ENCODE data around the gene MAP3K14.

The MAP3K14 gene

GRCh38 chr17:45338023-45338781, 21.4 kb upstream of the MAP3K14 start:
- TF ChIP-seq TEAD4 (IDR thresholded peaks at IDR 0.05): no peak

- TF ChIP-seq YY1 (IDR thresholded peaks at IDR 0.05; ENCODE audit: low read depth) (no peak), TEAD4 (IDR thresholded peaks at IDR 0.05) (no peak)
These were observed 19.8 kb upstream of the MAP3K14 start for GRCh38 chr17:45336390-45337182.

GRCh38 chr17:45335721-45336120, 18.9 kb upstream of the MAP3K14 start:
- TF ChIP-seq USF1 (IDR thresholded peaks at IDR 0.05) (no peak), REST (IDR thresholded peaks at IDR 0.05; ENCODE audit: low read depth) (no peak), MAX (IDR thresholded peaks at IDR 0.05) (no peak), YY1 (IDR thresholded peaks at IDR 0.05; ENCODE audit: low read depth) (no peak), CEBPB (IDR thresholded peaks at IDR 0.05) (no peak), ZBTB7A (IDR thresholded peaks at IDR 0.05; ENCODE audit: low read depth) (no peak), FOXM1 (IDR thresholded peaks at IDR 0.05; ENCODE audit: borderline replicate concordance, low read depth) (no peak), EP300 (IDR thresholded peaks at IDR 0.05; ENCODE audit: borderline replicate concordance) (no peak), TEAD4 (IDR thresholded peaks at IDR 0.05) (no peak), EGR1 (IDR thresholded peaks at IDR 0.05) (no peak), NFIC (IDR thresholded peaks at IDR 0.05) (no peak), RAD21 (IDR thresholded peaks at IDR 0.05; ENCODE audit: low read depth) (no peak), CREB1 (IDR thresholded peaks at IDR 0.05; ENCODE audit: low read depth) (no peak), TAF1 (IDR thresholded peaks at IDR 0.05; ENCODE audit: low read depth) (no peak)

GRCh38 chr17:45334701-45335677, 18.2 kb upstream of the MAP3K14 start:
- no peak for TF ChIP-seq EP300 (IDR thresholded peaks at IDR 0.05; ENCODE audit: borderline replicate concordance)
- TF ChIP-seq REST (IDR thresholded peaks at IDR 0.05; ENCODE audit: low read depth): no peak
- no peak for TF ChIP-seq MAX (IDR thresholded peaks at IDR 0.05)
- no peak for TF ChIP-seq ZBTB7A (IDR thresholded peaks at IDR 0.05; ENCODE audit: low read depth)
- TF ChIP-seq NFIC (IDR thresholded peaks at IDR 0.05): no peak
- no peak for TF ChIP-seq CREB1 (IDR thresholded peaks at IDR 0.05; ENCODE audit: low read depth)
- TF ChIP-seq CEBPB (IDR thresholded peaks at IDR 0.05): no peak
- TF ChIP-seq YY1 (IDR thresholded peaks at IDR 0.05; ENCODE audit: low read depth): no peak

- TF ChIP-seq YY1 (IDR thresholded peaks at IDR 0.05; ENCODE audit: low read depth) (no peak; the same call in 1 of the 2 replicates), EGR1 (IDR thresholded peaks at IDR 0.05) (0 out of 2 replicates have a peak, but pooled peaks have one; percentile 28), REST (IDR thresholded peaks at IDR 0.05; ENCODE audit: low read depth) (no peak), NFIC (IDR thresholded peaks at IDR 0.05) (peak; percentile 66), USF1 (IDR thresholded peaks at IDR 0.05) (peak; percentile 29; the same call in 1 of the 2 replicates), RAD21 (IDR thresholded peaks at IDR 0.05; ENCODE audit: low read depth) (no peak), MAX (IDR thresholded peaks at IDR 0.05) (no peak), FOXM1 (IDR thresholded peaks at IDR 0.05; ENCODE audit: borderline replicate concordance, low read depth) (no peak; the same call in 1 of the 2 replicates), TAF1 (IDR thresholded peaks at IDR 0.05; ENCODE audit: low read depth) (no peak), CREB1 (IDR thresholded peaks at IDR 0.05; ENCODE audit: low read depth) (no peak), ZBTB7A (IDR thresholded peaks at IDR 0.05; ENCODE audit: low read depth) (no peak), TEAD4 (IDR thresholded peaks at IDR 0.05) (peak; percentile 75), TCF12 (IDR thresholded peaks at IDR 0.05; ENCODE audit: low read depth) (peak; percentile 79), CEBPB (IDR thresholded peaks at IDR 0.05) (no peak), EP300 (IDR thresholded peaks at IDR 0.05; ENCODE audit: borderline replicate concordance) (peak; percentile 65; the same call in 1 of the 2 replicates)
These were observed 17.4 kb upstream of the MAP3K14 start for GRCh38 chr17:45334231-45334630.

Data from Ishikawa (cell line).